SK-N-MC (cell line): Measurements from ENCODE around the gene STAG1.
"Not testable (repeated sequence)": the region's sequence is repeated elsewhere in the genome, so short reads cannot be mapped to it uniquely, and the experiment has no call there.

ENCODE experiments used
- DNase-seq: peaks from one replicate; pipeline ENCODE4 v3.0.0-alpha.2; 2011; ENCODE audit warnings: low read depth, low spot score
- H3K27ac ChIP-seq: fragments of 200-600 bp; sonication (generic); 2 replicates; pipeline ENCODE4 v1.5.1; 2016; ENCODE audit warnings: mixed run types
- H3K36me3 ChIP-seq: fragments of 200-600 bp; sonication (generic); 2 replicates; pipeline ENCODE4 v1.6.1; 2017; ENCODE audit warnings: antibody characterized with exemption, low read length, mixed read lengths; ENCODE audit not compliant: insufficient read depth
- H3K4me3 ChIP-seq: fragments of 200-600 bp; sonication (generic); 2 replicates; pipeline ENCODE4 v1.5.1; 2016
- H3K9ac ChIP-seq: fragments of 200-600 bp; sonication (generic); 2 replicates; pipeline ENCODE4 v1.8.0; 2017; ENCODE audit warnings: mixed run types, mixed read lengths; ENCODE audit not compliant: insufficient read length
- H3K9me3 ChIP-seq: fragments of 200-600 bp; sonication (generic); 2 replicates; pipeline ENCODE4 v1.6.1; 2017; ENCODE audit warnings: low read depth, mild to moderate bottlenecking, antibody characterized with exemption, low read length, moderate library complexity, mixed read lengths
- EZH2 ChIP-seq: fragments of 200-600 bp; sonication (generic); IDR thresholded peaks from one replicate; pipeline ENCODE4 v1.6.1; 2017; ENCODE audit warnings: antibody characterized with exemption
- FOXP2 ChIP-seq: optimal IDR thresholded peaks from 2 replicates; pipeline ENCODE3; 2011; ENCODE audit warnings: mild to moderate bottlenecking, moderate library complexity; ENCODE audit not compliant: insufficient read depth; ENCODE audit errors: extremely low read length, control extremely low read depth
- POLR2AphosphoS5 ChIP-seq: IDR thresholded peaks from 2 replicates; pipeline ENCODE4 v1.6.1; 2012; ENCODE audit warnings: mild to moderate bottlenecking, low read depth, low read length, borderline replicate concordance

Gene STAG1

GRCh38 chr3:136351905-136352304, 400.3 kb downstream of the STAG1 start:
- TF ChIP-seq POLR2AphosphoS5 (no peak), FOXP2 (no peak), EZH2 (no peak)
- Histone ChIP-seq H3K4me3 (no peak overlapping the region), H3K27ac (no peak overlapping the region), H3K36me3 (peaks cover 18% of the 10 kb centered on the region), H3K9me3 (no peaks in the 10 kb centered on the region), H3K9ac (no peak overlapping the region)
- DNase-seq, result no peak

GRCh38 chr3:136351351-136351750, 400.8 kb downstream of the STAG1 start:
- Histone ChIP-seq H3K27ac (no peak overlapping the region), H3K36me3 (peaks cover 18% of the 10 kb centered on the region), H3K9me3 (no peaks in the 10 kb centered on the region), H3K9ac (no peak overlapping the region), H3K4me3 (no peak overlapping the region)
- TF ChIP-seq POLR2AphosphoS5 (no peak), FOXP2 (no peak), EZH2 (no peak)
- no peak for DNase-seq

- DNase-seq, result no peak
- Histone ChIP-seq H3K27ac (no peak overlapping the region), H3K36me3 (peaks cover 18% of the 10 kb centered on the region), H3K9me3 (no peaks in the 10 kb centered on the region), H3K9ac (no peak overlapping the region), H3K4me3 (no peak overlapping the region)
- TF ChIP-seq EZH2 (no peak), POLR2AphosphoS5 (no peak), FOXP2 (no peak)
Measured at GRCh38 chr3:136350557-136350956, 401.6 kb downstream of the STAG1 start.

- no peak overlapping the region for H3K4me3 ChIP-seq
- H3K36me3 ChIP-seq, result peaks cover 18% of the 10 kb centered on the region
- TF ChIP-seq FOXP2 (no peak), EZH2 (no peak), POLR2AphosphoS5 (no peak)
- H3K27ac ChIP-seq, result no peak overlapping the region
- H3K9me3 ChIP-seq, result no peaks in the 10 kb centered on the region
- H3K9ac ChIP-seq, result no peak overlapping the region
- no peak for DNase-seq
Measured at GRCh38 chr3:136350132-136350531, 402.0 kb downstream of the STAG1 start.

- no peak overlapping the region for H3K9ac ChIP-seq
- no peak overlapping the region; the same call in 1 of the 2 replicates for H3K27ac ChIP-seq
- no peak for TF ChIP-seq FOXP2
- TF ChIP-seq EZH2, result no peak
- no peak for TF ChIP-seq POLR2AphosphoS5
- H3K36me3 ChIP-seq, result peaks cover 27% of the 10 kb centered on the region
- no peak overlapping the region for H3K4me3 ChIP-seq
- no peaks in the 10 kb centered on the region for H3K9me3 ChIP-seq
- no peak for DNase-seq
Measured at GRCh38 chr3:136346486-136346885, 405.7 kb downstream of the STAG1 start.

GRCh38 chr3:136343873-136344555, 408.2 kb downstream of the STAG1 start:
- Histone ChIP-seq H3K27ac (no peak overlapping the region), H3K9ac (no peak overlapping the region), H3K9me3 (no peaks in the 10 kb centered on the region), H3K36me3 (peaks cover 39% of the 10 kb centered on the region), H3K4me3 (no peak overlapping the region)
- no peak for DNase-seq
- no peak for TF ChIP-seq POLR2AphosphoS5
- no peak for TF ChIP-seq FOXP2
- TF ChIP-seq EZH2, result no peak

GRCh38 chr3:136343446-136343845, 408.7 kb downstream of the STAG1 start:
- no peak for TF ChIP-seq EZH2
- no peak for TF ChIP-seq POLR2AphosphoS5
- no peak for TF ChIP-seq FOXP2
- no peak for DNase-seq
- no peak overlapping the region for H3K4me3 ChIP-seq
- no peak overlapping the region for H3K27ac ChIP-seq
- H3K9me3 ChIP-seq, result no peaks in the 10 kb centered on the region
- peaks cover 38% of the 10 kb centered on the region for H3K36me3 ChIP-seq
- H3K9ac ChIP-seq, result no peak overlapping the region

GRCh38 chr3:136336329-136337100, 415.7 kb downstream of the STAG1 start:
- Histone ChIP-seq H3K36me3 (peaks cover 71% of the 10 kb centered on the region), H3K27ac (0 out of 2 replicates have a peak overlapping the region, but pooled peaks have one; percentile 13), H3K4me3 (no peak overlapping the region), H3K9me3 (no peaks in the 10 kb centered on the region), H3K9ac (no peak overlapping the region)
- no peak for TF ChIP-seq EZH2
- TF ChIP-seq POLR2AphosphoS5, result no peak
- no peak for TF ChIP-seq FOXP2
- no peak for DNase-seq

- peaks cover 60% of the 10 kb centered on the region for H3K36me3 ChIP-seq
- DNase-seq, H3K27ac ChIP-seq, H3K4me3 ChIP-seq, H3K9me3 ChIP-seq, H3K9ac ChIP-seq: not testable (repeated sequence)
Measured at GRCh38 chr3:136334726-136335125, 417.5 kb downstream of the STAG1 start.
